Dendritic cell treated with granulocyte-macrophage colony-stimulating factor and Interleukin-4, amounts not matched to agents 40 ng/mL and 50 ng/mL, for 4 days (primary cell): ENCODE data around the gene ARR3.
"Not testable (repeated sequence)": the region's sequence is repeated elsewhere in the genome, so short reads cannot be mapped to it uniquely, and the experiment has no call there.

Source experiments
- H3K27ac Mint-ChIP-seq: one replicate; pipeline ENCODE4 v1.8.0; 2022; ENCODE audit warnings: mild to moderate bottlenecking, mixed read lengths
- H3K27me3 Mint-ChIP-seq: one replicate; pipeline ENCODE4 v1.8.0; 2022; ENCODE audit warnings: mild to moderate bottlenecking, mixed read lengths
- H3K36me3 Mint-ChIP-seq: one replicate; pipeline ENCODE4 v1.8.0; 2022; ENCODE audit warnings: low read depth, mixed read lengths
- H3K4me1 Mint-ChIP-seq: one replicate; pipeline ENCODE4 v1.8.0; 2022; ENCODE audit warnings: low read depth, mixed read lengths
- H3K4me3 Mint-ChIP-seq: one replicate; pipeline ENCODE4 v1.8.0; 2022; ENCODE audit warnings: mild to moderate bottlenecking, moderate library complexity, mixed read lengths
- H3K9me3 Mint-ChIP-seq: one replicate; pipeline ENCODE4 v1.8.0; 2022; ENCODE audit warnings: mixed read lengths
- intact Hi-C: fragments of 100-400 bp; cut with micrococcal nuclease; formaldehyde crosslinking; loops from one replicate; pipeline ENCODE4 v1.15.0; 2022

ARR3 gene

DNA sequence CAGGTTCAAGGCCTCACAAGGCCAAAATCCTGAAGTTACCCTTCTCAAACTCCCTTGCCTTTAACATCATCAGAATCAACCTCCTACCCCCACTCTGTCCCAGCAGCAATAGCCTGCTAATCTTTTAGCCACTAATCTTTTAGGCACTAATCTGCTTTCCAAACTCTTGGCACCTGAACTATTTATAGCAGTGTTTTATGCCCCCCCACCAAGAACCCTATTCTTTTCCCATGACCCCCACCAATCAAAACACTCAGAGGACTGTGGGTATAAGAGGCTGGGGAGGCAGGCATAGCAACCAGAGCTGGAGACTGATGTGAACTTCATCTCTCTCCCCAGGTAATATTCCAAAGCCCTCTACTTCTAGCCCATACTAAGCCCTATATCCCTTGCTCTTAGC is at the start of gene ARR3:
Gene ARR3 (plus strand): TSS at position 301 of the 400 bp plus-strand sequence. CDS start 1,052 bp downstream, outside the sequence.
- H3K4me3 Mint-ChIP-seq = no peak within 1 kb of the TSS

DNA sequence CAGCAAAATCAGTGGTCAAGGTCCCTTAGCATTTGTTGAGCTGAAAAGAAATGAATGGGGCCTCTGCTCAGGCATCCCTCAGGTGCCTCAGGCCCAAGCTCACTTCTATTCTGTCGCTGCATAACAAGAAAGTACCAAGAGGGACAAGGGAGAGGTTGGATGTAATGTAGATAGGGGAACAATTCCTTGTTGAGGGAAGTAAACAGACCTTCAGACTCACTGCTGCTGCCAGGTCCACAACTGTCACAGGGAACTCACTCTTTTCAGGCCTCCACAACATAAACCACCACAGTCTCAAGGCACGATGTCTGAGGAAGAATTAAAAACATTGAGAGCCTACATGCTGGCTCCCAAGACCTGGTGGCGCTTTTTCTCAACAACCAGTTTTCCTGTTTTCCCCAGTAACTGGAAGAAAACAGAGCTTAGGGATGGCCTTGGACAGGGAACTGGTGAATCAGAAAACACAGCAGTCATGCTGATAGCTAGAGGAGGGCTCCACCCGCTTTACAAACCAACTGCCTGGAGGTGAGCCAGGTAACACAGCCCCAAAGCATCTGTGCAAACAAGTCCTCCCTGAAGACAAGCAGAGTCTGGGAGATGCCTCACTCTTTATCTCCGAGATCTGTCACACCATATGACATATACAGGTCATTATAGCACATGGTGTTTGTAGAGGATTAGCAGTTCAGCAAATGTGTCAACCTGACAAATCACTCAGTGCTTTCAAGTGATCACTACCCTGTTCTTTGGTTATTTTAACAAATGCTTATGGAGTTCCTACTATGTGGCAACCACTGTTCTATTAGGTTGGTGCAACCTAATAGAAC is 48.0 kb upstream of the ARR3 start:
- Mint-ChIP-seq H3K4me1 (no peaks in the 10 kb centered on the region), H3K36me3 (no peaks in the 10 kb centered on the region), H3K9me3 (peaks cover 9% of the 10 kb centered on the region), H3K27me3 (no peaks in the 10 kb centered on the region), H3K27ac (no peak overlapping the region), H3K4me3 (no peak overlapping the region)
- intact Hi-C loops = no loop called here

More for the DNA sequence above, at the start of gene ARR3:
- Mint-ChIP-seq H3K9me3 (no peaks in the 10 kb centered on the region), H3K36me3 (no peaks in the 10 kb centered on the region), H3K4me1 (no peaks in the 10 kb centered on the region), H3K27ac (no peak within 1 kb of the TSS), H3K27me3 (peaks cover 2% of the 10 kb centered on the region)
- intact Hi-C loops = no loop called here

DNA sequence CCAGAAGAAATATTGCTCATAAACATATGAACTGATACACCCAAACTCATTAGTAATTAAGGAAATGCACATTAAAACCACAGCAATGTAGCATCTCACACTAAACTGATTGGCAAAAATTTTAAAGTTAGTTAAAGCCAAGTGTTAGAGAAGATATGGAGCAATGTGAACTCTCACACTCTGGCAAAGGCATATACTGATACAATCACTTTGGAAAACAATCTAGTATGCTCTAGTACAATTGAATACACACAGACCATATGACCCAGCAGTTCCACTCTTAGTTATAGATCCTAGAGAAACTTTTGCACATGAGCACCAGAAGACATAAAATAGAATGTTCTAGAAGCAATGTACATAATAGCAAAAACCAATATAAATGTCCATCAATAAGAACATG is 42.1 kb upstream of the ARR3 start:
- intact Hi-C loops = no loop called here
- no peaks in the 10 kb centered on the region for H3K27me3 Mint-ChIP-seq
- H3K27ac Mint-ChIP-seq = no peak overlapping the region

DNA sequence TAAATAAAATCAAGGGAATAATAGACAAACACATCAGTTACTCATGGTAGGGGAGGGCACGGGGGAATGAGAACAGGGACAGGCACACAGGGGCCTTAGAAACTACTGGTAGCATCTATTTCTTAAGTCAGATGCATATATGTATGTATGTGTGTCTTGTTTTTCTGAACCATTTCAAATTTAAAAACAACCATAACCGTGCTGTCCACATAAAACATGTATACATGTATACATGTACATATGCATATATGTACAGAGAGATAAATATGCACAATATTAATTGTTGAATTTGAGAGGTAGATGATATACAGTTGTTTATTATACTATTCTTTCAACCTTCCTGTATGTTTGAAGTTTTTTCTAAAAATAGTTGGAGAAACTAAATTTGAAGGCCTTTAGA is 41.4 kb upstream of the ARR3 start:
- Mint-ChIP-seq H3K9me3 (no peaks in the 10 kb centered on the region), H3K27me3 (no peaks in the 10 kb centered on the region), H3K36me3 (no peaks in the 10 kb centered on the region), H3K27ac (no peak overlapping the region), H3K4me3 (no peak overlapping the region), H3K4me1 (no peaks in the 10 kb centered on the region)
- intact Hi-C loops = no loop called here

More for the DNA sequence above, 42.1 kb upstream of the ARR3 start:
- Mint-ChIP-seq H3K4me3 (no peak overlapping the region), H3K4me1 (no peaks in the 10 kb centered on the region), H3K9me3 (no peaks in the 10 kb centered on the region), H3K36me3 (no peaks in the 10 kb centered on the region)

DNA sequence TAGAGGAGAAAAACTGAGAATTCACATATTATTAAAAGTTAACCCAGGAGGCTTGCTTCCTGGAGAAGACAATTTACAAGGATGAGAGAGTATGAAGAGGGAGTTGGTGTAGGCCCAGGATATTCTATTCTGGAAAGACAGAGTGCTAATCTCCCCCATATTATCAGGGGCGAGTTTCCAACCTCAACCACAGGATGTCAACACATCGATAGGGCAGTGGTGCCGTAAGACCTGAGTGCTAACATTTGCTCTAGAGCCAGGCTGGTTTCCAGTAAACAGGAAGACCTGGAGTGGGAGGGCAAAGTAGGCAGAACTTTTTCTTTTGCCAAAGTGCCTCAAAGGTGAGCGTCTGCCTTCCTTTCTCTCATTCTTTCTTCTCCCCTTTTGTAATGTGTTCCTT is 36.5 kb upstream of the ARR3 start:
- no peaks in the 10 kb centered on the region for H3K27me3 Mint-ChIP-seq
- H3K4me1 Mint-ChIP-seq = no peaks in the 10 kb centered on the region
- no peak overlapping the region for H3K27ac Mint-ChIP-seq
- no peaks in the 10 kb centered on the region for H3K9me3 Mint-ChIP-seq
- intact Hi-C loops = no loop called here
- no peak overlapping the region for H3K4me3 Mint-ChIP-seq
- no peaks in the 10 kb centered on the region for H3K36me3 Mint-ChIP-seq

DNA sequence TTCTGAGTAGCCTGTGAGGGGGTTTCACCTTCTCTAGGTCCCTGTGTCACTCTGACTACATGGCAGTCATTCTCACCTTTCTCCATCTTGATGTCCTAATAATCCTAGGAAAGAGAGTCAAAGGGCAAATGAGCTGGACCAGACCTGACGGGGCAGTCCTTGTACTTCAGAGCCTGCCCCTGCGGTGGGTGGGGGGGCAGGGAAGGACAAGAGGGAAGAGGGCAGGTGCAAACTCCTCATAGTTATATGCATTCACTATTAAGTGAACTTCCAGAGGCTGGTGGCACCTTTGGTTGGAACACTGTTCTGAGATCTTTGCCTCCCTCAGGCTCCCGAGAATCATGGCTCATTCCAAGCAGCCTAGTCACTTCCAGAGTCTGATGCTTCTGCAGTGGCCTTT is 33.8 kb upstream of the ARR3 start, which contains the start of gene AWAT1:
Gene AWAT1 (plus strand): TSS at position 301 of the 400 bp plus-strand sequence. CDS start 41 bp downstream, at position 342.
- Mint-ChIP-seq H3K27ac (no peak within 1 kb of the TSS), H3K4me1 (no peaks in the 10 kb centered on the region), H3K36me3 (no peaks in the 10 kb centered on the region), H3K4me3 (no peak within 1 kb of the TSS), H3K27me3 (no peaks in the 10 kb centered on the region), H3K9me3 (no peaks in the 10 kb centered on the region)
- intact Hi-C loops = no loop called here

DNA sequence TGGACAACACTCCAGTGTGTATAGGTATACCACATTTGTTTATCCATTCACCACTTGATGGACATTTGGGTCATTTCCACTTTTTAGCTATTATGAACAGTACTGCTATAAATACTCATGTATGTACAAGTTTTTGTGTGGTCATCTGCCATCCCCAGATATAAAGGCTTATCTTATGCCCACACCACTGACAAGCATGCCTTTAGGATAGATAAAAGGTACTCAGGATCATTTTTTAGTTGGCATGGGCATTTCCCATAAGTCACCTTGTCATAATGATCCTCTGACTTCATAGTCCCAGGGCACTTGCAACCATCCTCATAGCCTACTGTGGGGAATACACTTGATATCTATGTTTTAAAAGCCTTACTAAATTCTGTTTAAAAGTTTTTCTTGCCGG is 27.4 kb upstream of the ARR3 start:
- intact Hi-C loops = no loop called here
- no peaks in the 10 kb centered on the region for H3K27me3 Mint-ChIP-seq
- no peak overlapping the region for H3K4me3 Mint-ChIP-seq
- H3K4me1 Mint-ChIP-seq = no peaks in the 10 kb centered on the region
- no peak overlapping the region for H3K27ac Mint-ChIP-seq
- H3K36me3 Mint-ChIP-seq = no peaks in the 10 kb centered on the region
- no peaks in the 10 kb centered on the region for H3K9me3 Mint-ChIP-seq

DNA sequence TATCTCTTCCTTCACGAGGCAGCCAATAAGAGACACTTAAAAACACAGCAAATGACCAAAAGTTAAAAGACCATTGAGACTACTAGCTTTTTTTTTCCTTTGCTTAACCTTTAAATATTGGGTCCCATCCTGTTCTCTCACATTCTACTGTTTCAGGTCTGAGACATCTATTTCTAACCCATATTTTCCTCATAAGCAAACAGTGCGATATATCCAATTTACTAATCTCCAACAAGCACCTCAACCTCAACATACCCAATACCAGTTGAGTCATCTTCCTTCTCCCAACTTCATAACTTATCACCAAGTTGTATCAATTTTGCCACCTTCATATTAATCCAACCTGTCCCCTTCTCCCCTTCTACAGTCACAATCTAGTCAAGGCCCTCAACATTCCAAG is 26.6 kb upstream of the ARR3 start:
- no peak overlapping the region for H3K4me3 Mint-ChIP-seq
- intact Hi-C loops = no loop called here
- H3K27ac Mint-ChIP-seq = no peak overlapping the region

DNA sequence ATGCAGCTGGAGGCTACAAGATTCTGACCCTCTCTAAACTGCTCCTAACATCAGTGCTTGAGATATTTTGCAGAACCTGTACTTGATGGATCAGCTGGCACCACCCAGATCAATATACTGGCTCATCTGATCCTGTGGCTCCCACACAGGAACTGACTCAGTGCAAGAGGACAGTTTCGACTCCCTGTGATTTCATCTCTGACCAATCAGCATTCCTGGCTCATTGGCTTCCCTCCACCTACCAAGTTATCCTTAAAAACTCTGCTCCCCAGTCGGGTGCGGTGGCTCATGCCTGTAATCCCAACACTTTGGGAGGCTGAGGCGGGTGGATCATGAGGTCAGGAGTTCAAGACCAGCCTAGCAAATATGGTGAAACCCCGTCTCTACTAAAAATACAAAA is 24.5 kb upstream of the ARR3 start:
- H3K4me3 Mint-ChIP-seq, intact Hi-C loops, H3K27ac Mint-ChIP-seq, H3K9me3 Mint-ChIP-seq, H3K36me3 Mint-ChIP-seq, H3K27me3 Mint-ChIP-seq, H3K4me1 Mint-ChIP-seq: not testable (repeated sequence)

More for the DNA sequence above, 26.6 kb upstream of the ARR3 start:
- Mint-ChIP-seq H3K27me3 (no peaks in the 10 kb centered on the region), H3K36me3 (no peaks in the 10 kb centered on the region), H3K9me3 (no peaks in the 10 kb centered on the region), H3K4me1 (no peaks in the 10 kb centered on the region)

DNA sequence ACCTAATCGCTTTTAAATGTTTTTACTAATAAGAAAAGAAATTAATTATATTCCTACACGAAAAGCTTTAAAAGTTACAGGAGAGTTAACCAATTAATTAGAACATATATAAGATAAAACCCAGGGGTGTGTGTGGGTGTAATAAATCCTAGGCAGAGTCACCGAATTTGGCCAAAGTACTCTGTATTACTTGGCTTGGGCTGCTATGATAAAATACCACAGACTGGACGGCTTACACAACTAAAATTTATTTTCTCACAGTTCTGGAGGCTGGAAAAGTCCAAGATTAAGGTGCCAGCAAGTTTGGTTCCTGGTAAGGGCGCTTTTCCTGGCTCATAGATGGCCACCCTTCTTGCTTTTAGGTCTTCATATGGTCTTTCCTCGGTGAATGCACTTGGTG is 23.3 kb upstream of the ARR3 start:
- Mint-ChIP-seq H3K27me3 (no peaks in the 10 kb centered on the region), H3K27ac (no peak overlapping the region), H3K9me3 (no peaks in the 10 kb centered on the region), H3K4me3 (no peak overlapping the region), H3K4me1 (no peaks in the 10 kb centered on the region), H3K36me3 (no peaks in the 10 kb centered on the region)
- intact Hi-C loops = no loop called here

DNA sequence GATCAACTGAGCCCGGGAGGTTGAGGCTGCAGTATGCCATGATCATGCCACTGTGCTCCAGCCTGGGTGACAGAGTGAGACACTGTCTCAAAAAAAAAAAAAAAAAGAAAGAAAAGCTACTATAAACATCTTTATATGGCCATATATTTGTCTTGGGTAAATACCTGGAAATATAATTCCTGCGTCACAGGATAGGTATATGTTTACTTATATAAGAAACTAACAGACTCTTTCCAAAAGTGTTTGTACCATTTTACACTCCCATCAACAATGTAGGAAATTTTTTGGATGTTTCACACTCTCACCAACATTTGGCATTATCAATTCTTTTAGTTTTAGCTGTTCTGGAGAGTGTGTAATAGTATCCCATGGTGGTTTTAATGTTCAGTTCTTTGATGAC is 20.9 kb upstream of the ARR3 start:
- Mint-ChIP-seq H3K4me1 (no peaks in the 10 kb centered on the region), H3K27ac (no peak overlapping the region), H3K4me3 (no peak overlapping the region), H3K9me3 (no peaks in the 10 kb centered on the region), H3K27me3 (no peaks in the 10 kb centered on the region), H3K36me3 (no peaks in the 10 kb centered on the region)
- intact Hi-C loops = no loop called here

DNA sequence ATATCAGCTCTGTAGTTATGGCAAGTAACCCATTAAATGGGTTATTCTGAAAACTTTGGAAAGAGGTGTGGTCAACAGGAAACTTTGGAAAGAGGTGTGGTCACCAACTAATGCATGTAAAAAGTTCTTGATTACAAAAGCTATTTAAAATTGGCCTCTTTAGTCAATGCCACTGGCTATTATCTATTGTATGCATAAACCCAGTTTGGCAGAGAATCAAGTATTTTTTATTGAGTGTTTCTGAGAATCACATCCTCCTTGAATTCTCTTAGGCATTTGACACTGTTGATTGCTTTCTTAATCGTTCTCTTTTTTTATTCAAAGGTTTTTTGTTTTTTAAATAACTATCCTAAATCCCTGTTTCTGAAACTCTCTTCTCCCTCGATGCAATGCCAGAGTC is 15.6 kb upstream of the ARR3 start:
- Mint-ChIP-seq H3K36me3 (no peaks in the 10 kb centered on the region), H3K4me1 (no peaks in the 10 kb centered on the region), H3K27me3 (no peaks in the 10 kb centered on the region), H3K4me3 (no peak overlapping the region), H3K27ac (no peak overlapping the region), H3K9me3 (no peaks in the 10 kb centered on the region)
- intact Hi-C loops = no loop called here

DNA sequence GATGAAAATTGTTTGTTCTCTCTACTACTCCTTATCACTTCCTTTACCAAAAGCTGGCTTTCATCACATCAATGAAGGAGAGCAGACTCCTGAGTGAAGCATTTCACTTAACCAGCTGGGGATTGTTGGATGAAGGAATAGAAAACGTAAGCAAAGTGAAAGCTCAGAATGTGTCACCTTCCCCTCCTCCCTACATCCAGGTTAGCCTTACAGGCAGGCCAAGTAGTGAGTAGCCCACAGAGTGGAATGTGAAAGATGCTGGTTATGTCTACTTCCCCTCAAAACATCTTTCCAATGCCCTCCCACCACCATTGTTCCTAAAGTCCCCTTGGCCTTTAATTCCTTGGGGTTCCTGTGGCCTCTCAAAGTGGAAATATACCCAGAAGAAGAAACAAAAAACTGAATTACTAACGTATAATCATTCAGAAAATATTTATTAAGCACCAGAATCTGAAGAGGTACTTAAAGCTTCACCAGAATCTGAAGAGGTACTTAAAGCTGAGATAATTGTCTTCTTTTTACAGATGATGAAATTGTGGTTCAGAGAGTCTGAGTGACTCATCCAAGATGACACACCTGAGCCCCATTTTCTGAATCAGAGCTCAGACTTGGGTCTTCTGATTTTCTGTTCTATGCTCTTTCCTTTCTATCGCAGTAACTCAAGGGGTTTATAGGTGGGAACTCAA is 14.6 kb upstream of the ARR3 start:
- no peaks in the 10 kb centered on the region for H3K4me1 Mint-ChIP-seq
- intact Hi-C loops = no loop called here
- H3K27ac Mint-ChIP-seq = no peak overlapping the region
- H3K4me3 Mint-ChIP-seq = no peak overlapping the region
- no peaks in the 10 kb centered on the region for H3K36me3 Mint-ChIP-seq
- H3K9me3 Mint-ChIP-seq = no peaks in the 10 kb centered on the region
- H3K27me3 Mint-ChIP-seq = no peaks in the 10 kb centered on the region

DNA sequence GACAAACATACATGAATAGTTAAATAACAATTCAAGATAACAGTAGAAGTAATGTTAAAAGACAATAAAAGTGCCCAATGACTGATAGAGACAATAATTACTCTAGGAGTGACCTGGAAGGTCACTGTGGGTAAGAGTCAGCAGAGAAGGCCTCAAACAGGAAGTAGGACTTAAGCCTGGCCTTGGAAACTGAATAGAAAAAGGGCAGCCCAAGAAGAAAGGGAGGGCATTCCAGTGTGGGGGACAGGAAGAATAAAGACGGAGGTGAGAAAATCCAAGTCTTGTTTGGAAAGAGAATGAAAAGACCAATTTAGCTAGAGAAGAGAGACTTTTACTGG is 14.1 kb upstream of the ARR3 start:
- Mint-ChIP-seq H3K4me1 (no peaks in the 10 kb centered on the region), H3K27me3 (no peaks in the 10 kb centered on the region), H3K4me3 (no peak overlapping the region), H3K27ac (no peak overlapping the region), H3K36me3 (no peaks in the 10 kb centered on the region), H3K9me3 (no peaks in the 10 kb centered on the region)
- intact Hi-C loops = no loop called here

DNA sequence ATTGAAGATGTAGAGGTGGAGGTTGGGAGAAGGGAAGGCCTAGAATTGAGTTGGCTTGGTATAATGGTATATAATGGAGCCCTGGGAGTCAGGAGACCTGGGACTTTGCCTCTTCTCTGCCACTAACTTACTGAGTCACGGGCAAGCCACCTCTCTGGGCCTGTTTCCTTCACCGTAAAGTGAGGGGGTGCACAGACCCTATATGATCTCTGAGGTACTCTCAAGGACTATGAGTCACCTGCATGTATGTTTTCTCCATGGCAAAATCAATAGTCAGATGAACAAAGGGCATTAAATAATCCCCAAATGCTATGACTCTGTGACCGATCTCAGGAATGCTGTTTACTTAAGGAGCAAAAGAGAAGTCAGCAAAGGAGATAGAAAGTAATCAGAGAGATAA is 13.2 kb upstream of the ARR3 start:
- no peaks in the 10 kb centered on the region for H3K27me3 Mint-ChIP-seq
- intact Hi-C loops = no loop called here
- no peak overlapping the region for H3K4me3 Mint-ChIP-seq
- H3K36me3 Mint-ChIP-seq = no peaks in the 10 kb centered on the region
- no peaks in the 10 kb centered on the region for H3K4me1 Mint-ChIP-seq
- H3K27ac Mint-ChIP-seq = no peak overlapping the region
- no peaks in the 10 kb centered on the region for H3K9me3 Mint-ChIP-seq
